BLaER1 (cell line): Measurements from ENCODE around the gene LCTL.

ENCODE experiments used
- H3K27ac ChIP-seq: shearing (Covaris generic); formaldehyde crosslinking; 2 replicates; pipeline ENCODE4 v1.8.1; 2022
- H3K27me3 ChIP-seq: shearing (Covaris generic); formaldehyde crosslinking; 2 replicates; pipeline ENCODE4 v1.8.1; 2022
- H3K36me3 ChIP-seq: shearing (Covaris generic); formaldehyde crosslinking; 2 replicates; pipeline ENCODE4 v1.8.1; 2022
- H3K4me1 ChIP-seq: shearing (Covaris generic); formaldehyde crosslinking; 2 replicates; pipeline ENCODE4 v1.8.1; 2022
- H3K4me2 ChIP-seq: shearing (Covaris generic); formaldehyde crosslinking; 2 replicates; pipeline ENCODE4 v1.8.1; 2022
- H3K4me3 ChIP-seq: shearing (Covaris generic); formaldehyde crosslinking; 2 replicates; pipeline ENCODE4 v1.8.1; 2022
- H3K9ac ChIP-seq: shearing (Covaris generic); formaldehyde crosslinking; 2 replicates; pipeline ENCODE4 v1.8.1; 2022
- H3K9me3 ChIP-seq: shearing (Covaris generic); formaldehyde crosslinking; 2 replicates; pipeline ENCODE4 v1.8.1; 2022
- H4K20me1 ChIP-seq: shearing (Covaris generic); formaldehyde crosslinking; 2 replicates; pipeline ENCODE4 v1.8.1; 2022
- Cebpa-rat ChIP-seq: shearing (Covaris generic); IDR thresholded peaks from 2 replicates; pipeline ENCODE4 v1.8.1; 2022

Gene LCTL

GRCh38 chr15:66569461-66570137 is 3.8 kb upstream of the LCTL start:
- H3K9me3 ChIP-seq = no peaks in the 10 kb centered on the region
- peaks cover 11% of the 10 kb centered on the region for H3K4me1 ChIP-seq
- no peaks in the 10 kb centered on the region for H4K20me1 ChIP-seq
- no peak overlapping the region for H3K27ac ChIP-seq
- no peaks in the 10 kb centered on the region for H3K36me3 ChIP-seq
- no peak for TF ChIP-seq Cebpa-rat
- no peaks in the 10 kb centered on the region for H3K27me3 ChIP-seq
- H3K4me2 ChIP-seq = no peak overlapping the region
- no peak overlapping the region for H3K4me3 ChIP-seq
- H3K9ac ChIP-seq = no peak overlapping the region

- Histone ChIP-seq H3K4me3 (no peak overlapping the region), H3K4me1 (peaks cover 11% of the 10 kb centered on the region)
Observed at GRCh38 chr15:66567897-66568296, 2.1 kb upstream of the LCTL start.

GRCh38 chr15:66566963-66567531 is 1.2 kb upstream of the LCTL start:
- no peaks in the 10 kb centered on the region for H3K36me3 ChIP-seq
- no peak for TF ChIP-seq Cebpa-rat
- H3K27me3 ChIP-seq = no peaks in the 10 kb centered on the region
- no peak overlapping the region for H3K9ac ChIP-seq
- peak overlapping the region; percentile 29 for H3K4me2 ChIP-seq
- no peaks in the 10 kb centered on the region for H3K9me3 ChIP-seq
- no peak overlapping the region for H3K27ac ChIP-seq
- H4K20me1 ChIP-seq = no peaks in the 10 kb centered on the region
- H3K4me1 ChIP-seq = peaks cover 11% of the 10 kb centered on the region
- no peak overlapping the region for H3K4me3 ChIP-seq

More at GRCh38 chr15:66567897-66568296, 2.1 kb upstream of the LCTL start:
- Histone ChIP-seq H3K27me3 (no peaks in the 10 kb centered on the region), H3K27ac (no peak overlapping the region; the same call in 1 of the 2 replicates), H3K36me3 (no peaks in the 10 kb centered on the region), H3K9me3 (no peaks in the 10 kb centered on the region), H3K4me2 (no peak overlapping the region), H3K9ac (no peak overlapping the region), H4K20me1 (no peaks in the 10 kb centered on the region)
- no peak for TF ChIP-seq Cebpa-rat

GRCh38 chr15:66565141-66565641 is 607 bp downstream of the LCTL start:
- Histone ChIP-seq H3K4me3 (no peak overlapping the region), H3K36me3 (no peaks in the 10 kb centered on the region), H3K9me3 (no peaks in the 10 kb centered on the region), H3K4me1 (peaks cover 11% of the 10 kb centered on the region), H4K20me1 (no peaks in the 10 kb centered on the region), H3K27me3 (no peaks in the 10 kb centered on the region), H3K9ac (no peak overlapping the region), H3K4me2 (no peak overlapping the region), H3K27ac (no peak overlapping the region)
- no peak for TF ChIP-seq Cebpa-rat

GRCh38 chr15:66564136-66565041 is 1.4 kb downstream of the LCTL start:
- Histone ChIP-seq H3K9ac (no peak overlapping the region), H3K27ac (no peak overlapping the region), H3K9me3 (no peaks in the 10 kb centered on the region), H3K36me3 (no peaks in the 10 kb centered on the region), H3K27me3 (no peaks in the 10 kb centered on the region), H3K4me2 (no peak overlapping the region), H3K4me3 (no peak overlapping the region), H3K4me1 (peaks cover 11% of the 10 kb centered on the region), H4K20me1 (no peaks in the 10 kb centered on the region)
- no peak for TF ChIP-seq Cebpa-rat

- Histone ChIP-seq H3K36me3 (no peaks in the 10 kb centered on the region), H4K20me1 (no peaks in the 10 kb centered on the region), H3K4me3 (no peak overlapping the region), H3K27me3 (no peaks in the 10 kb centered on the region), H3K4me2 (no peak overlapping the region), H3K9ac (no peak overlapping the region), H3K9me3 (no peaks in the 10 kb centered on the region), H3K4me1 (peaks cover 11% of the 10 kb centered on the region), H3K27ac (no peak overlapping the region)
- no peak for TF ChIP-seq Cebpa-rat
Observed at GRCh38 chr15:66563566-66564110, 2.2 kb downstream of the LCTL start.

- H3K27me3 ChIP-seq = no peaks in the 10 kb centered on the region
- no peaks in the 10 kb centered on the region for H3K36me3 ChIP-seq
- H3K4me2 ChIP-seq = no peak overlapping the region
- H3K9me3 ChIP-seq = no peaks in the 10 kb centered on the region
- no peaks in the 10 kb centered on the region for H4K20me1 ChIP-seq
- H3K27ac ChIP-seq = no peak overlapping the region
- H3K9ac ChIP-seq = no peak overlapping the region
- no peak for TF ChIP-seq Cebpa-rat
- peaks cover 11% of the 10 kb centered on the region for H3K4me1 ChIP-seq
- H3K4me3 ChIP-seq = no peak overlapping the region
Observed at GRCh38 chr15:66563126-66563525, 2.7 kb downstream of the LCTL start.

- no peaks in the 10 kb centered on the region for H3K27me3 ChIP-seq
- no peaks in the 10 kb centered on the region for H3K36me3 ChIP-seq
- no peak overlapping the region for H3K4me3 ChIP-seq
- H3K9ac ChIP-seq = no peak overlapping the region
- peaks cover 3% of the 10 kb centered on the region for H3K9me3 ChIP-seq
- H4K20me1 ChIP-seq = no peaks in the 10 kb centered on the region
- no peak overlapping the region for H3K27ac ChIP-seq
- no peak overlapping the region for H3K4me2 ChIP-seq
- no peak for TF ChIP-seq Cebpa-rat
- H3K4me1 ChIP-seq = no peaks in the 10 kb centered on the region
Observed at GRCh38 chr15:66560856-66561525, 4.8 kb downstream of the LCTL start.

- Histone ChIP-seq H3K9ac (no peak overlapping the region), H3K4me1 (no peaks in the 10 kb centered on the region), H3K36me3 (no peaks in the 10 kb centered on the region), H3K4me3 (no peak overlapping the region), H3K27me3 (no peaks in the 10 kb centered on the region), H3K9me3 (peaks cover 11% of the 10 kb centered on the region), H3K27ac (no peak overlapping the region), H3K4me2 (no peak overlapping the region), H4K20me1 (no peaks in the 10 kb centered on the region)
- TF ChIP-seq Cebpa-rat = no peak
Observed at GRCh38 chr15:66558271-66558670, 7.5 kb downstream of the LCTL start.
